SK-N-MC (cell line): ENCODE results near the gene TANGO6.
"Not testable (repeated sequence)": the region's sequence is repeated elsewhere in the genome, so short reads cannot be mapped to it uniquely, and the experiment has no call there.

Source experiments
- DNase-seq: peaks from one replicate; pipeline ENCODE4 v3.0.0-alpha.2; 2011; ENCODE audit warnings: low read depth, low spot score
- H3K27ac ChIP-seq: fragments of 200-600 bp; sonication (generic); 2 replicates; pipeline ENCODE4 v1.5.1; 2016; ENCODE audit warnings: mixed run types
- H3K36me3 ChIP-seq: fragments of 200-600 bp; sonication (generic); 2 replicates; pipeline ENCODE4 v1.6.1; 2017; ENCODE audit warnings: antibody characterized with exemption, low read length, mixed read lengths; ENCODE audit not compliant: insufficient read depth
- H3K4me3 ChIP-seq: fragments of 200-600 bp; sonication (generic); 2 replicates; pipeline ENCODE4 v1.5.1; 2016
- H3K9ac ChIP-seq: fragments of 200-600 bp; sonication (generic); 2 replicates; pipeline ENCODE4 v1.8.0; 2017; ENCODE audit warnings: mixed run types, mixed read lengths; ENCODE audit not compliant: insufficient read length
- H3K9me3 ChIP-seq: fragments of 200-600 bp; sonication (generic); 2 replicates; pipeline ENCODE4 v1.6.1; 2017; ENCODE audit warnings: low read depth, mild to moderate bottlenecking, antibody characterized with exemption, low read length, moderate library complexity, mixed read lengths
- EZH2 ChIP-seq: fragments of 200-600 bp; sonication (generic); IDR thresholded peaks from one replicate; pipeline ENCODE4 v1.6.1; 2017; ENCODE audit warnings: antibody characterized with exemption
- FOXP2 ChIP-seq: optimal IDR thresholded peaks from 2 replicates; pipeline ENCODE3; 2011; ENCODE audit warnings: mild to moderate bottlenecking, moderate library complexity; ENCODE audit not compliant: insufficient read depth; ENCODE audit errors: extremely low read length, control extremely low read depth
- POLR2AphosphoS5 ChIP-seq: IDR thresholded peaks from 2 replicates; pipeline ENCODE4 v1.6.1; 2012; ENCODE audit warnings: mild to moderate bottlenecking, low read depth, low read length, borderline replicate concordance

TANGO6 gene

DNA sequence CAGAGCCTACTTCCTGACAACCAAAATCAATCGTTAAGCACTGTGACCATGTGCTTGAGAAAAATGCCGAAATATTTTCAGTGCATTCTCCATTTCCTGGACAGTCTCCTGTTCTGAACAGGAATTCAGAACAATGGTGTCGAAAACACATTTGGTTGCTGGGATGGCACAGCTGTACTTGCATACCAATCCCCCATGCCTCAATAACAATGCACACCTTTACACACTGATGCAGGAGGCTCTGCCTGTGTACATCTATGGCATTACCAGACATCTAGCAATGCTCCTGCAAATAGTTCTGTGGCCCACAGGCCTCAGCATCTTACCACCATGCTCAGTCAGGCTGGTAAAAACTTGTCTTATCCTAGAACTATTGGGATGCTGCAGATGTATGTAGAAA is 282.9 kb downstream of the TANGO6 start:
- Histone ChIP-seq H3K36me3 (peaks cover 5% of the 10 kb centered on the region; the same call in 1 of the 2 replicates), H3K27ac (no peak overlapping the region), H3K4me3 (no peak overlapping the region), H3K9ac (no peak overlapping the region), H3K9me3 (no peaks in the 10 kb centered on the region)
- DNase-seq, result no peak
- no peak for TF ChIP-seq POLR2AphosphoS5
- TF ChIP-seq FOXP2, result no peak

DNA sequence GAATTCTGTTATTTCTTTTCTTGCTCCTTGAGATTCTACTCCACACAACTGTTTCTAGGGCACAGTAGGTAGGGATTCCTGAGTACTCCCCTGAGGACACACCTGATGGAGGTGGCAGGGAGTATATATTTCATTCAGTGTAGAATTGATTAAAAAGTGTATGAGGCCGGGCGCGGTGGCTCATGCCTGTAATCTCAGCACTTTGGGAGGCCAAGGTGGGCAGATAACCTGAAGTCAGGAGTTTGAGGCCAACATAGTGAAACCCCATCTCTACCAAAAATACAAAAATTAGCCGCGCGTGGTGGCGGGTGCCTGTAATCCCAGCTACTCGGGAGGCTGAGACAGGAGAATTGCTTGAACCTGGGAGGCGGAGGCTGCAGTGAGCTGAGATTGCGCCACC is 283.5 kb downstream of the TANGO6 start:
- not testable (repeated sequence) for DNase-seq, H3K9me3 ChIP-seq, H3K36me3 ChIP-seq, H3K4me3 ChIP-seq, H3K27ac ChIP-seq, H3K9ac ChIP-seq

DNA sequence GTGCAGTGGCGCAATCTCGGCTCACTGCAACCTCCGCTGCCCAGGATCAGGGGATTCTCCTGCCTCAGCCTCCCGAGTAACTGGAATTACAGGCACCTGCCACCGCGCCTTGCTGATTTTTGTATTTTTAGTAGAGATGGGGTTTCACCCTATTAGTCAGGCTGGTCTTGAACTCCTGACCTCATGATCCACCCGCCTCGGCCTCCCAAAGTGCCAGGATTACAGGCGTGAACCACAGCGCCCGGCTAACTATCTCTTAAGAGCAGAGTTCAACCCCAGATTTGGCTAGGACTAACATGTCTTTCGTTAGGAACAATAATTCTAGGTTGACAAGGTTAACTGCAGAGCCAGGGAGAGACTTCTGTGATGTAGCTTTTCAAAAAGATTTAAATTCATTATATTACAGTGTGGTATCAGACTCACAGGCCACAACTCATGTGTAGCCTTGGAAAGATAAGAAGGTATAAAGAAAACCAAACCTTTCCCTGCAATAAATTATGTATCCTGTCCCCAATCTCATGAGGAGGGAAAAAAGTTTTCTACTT is 284.7 kb downstream of the TANGO6 start:
- no peak overlapping the region for H3K9ac ChIP-seq
- DNase-seq, result no peak
- H3K36me3 ChIP-seq, result no peaks in the 10 kb centered on the region; the same call in 1 of the 2 replicates
- H3K27ac ChIP-seq, result no peak overlapping the region
- no peak for TF ChIP-seq FOXP2
- no peak for TF ChIP-seq EZH2
- no peak for TF ChIP-seq POLR2AphosphoS5
- no peaks in the 10 kb centered on the region for H3K9me3 ChIP-seq
- H3K4me3 ChIP-seq, result no peak overlapping the region

DNA sequence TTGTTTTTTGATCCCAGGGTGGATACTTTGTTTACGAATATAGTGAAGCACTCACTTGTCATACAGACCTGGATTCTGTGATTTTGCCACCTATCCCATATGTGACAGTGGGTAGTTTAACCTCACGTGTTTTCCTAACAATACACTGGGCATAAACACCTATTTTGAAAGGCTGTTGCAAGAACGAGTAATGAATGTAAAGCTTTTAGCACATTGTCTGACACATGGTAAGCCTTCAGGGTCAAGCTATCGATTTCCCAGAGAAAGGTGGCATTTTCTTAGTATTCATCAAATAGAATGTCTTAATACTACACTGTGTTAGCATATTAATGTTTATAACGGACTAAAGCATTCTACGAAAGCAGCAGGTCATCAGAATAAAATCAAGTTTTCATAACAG is 287.1 kb downstream of the TANGO6 start:
- Histone ChIP-seq H3K4me3 (peak overlapping the region; percentile 84; the same call in 1 of the 2 replicates), H3K36me3 (no peaks in the 10 kb centered on the region; the same call in 1 of the 2 replicates), H3K9ac (peak overlapping the region; percentile 20), H3K9me3 (no peaks in the 10 kb centered on the region), H3K27ac (peak overlapping the region; percentile 30; the same call in 1 of the 2 replicates)
- DNase-seq, result no peak
- TF ChIP-seq EZH2, result no peak
- no peak for TF ChIP-seq POLR2AphosphoS5
- TF ChIP-seq FOXP2, result no peak

DNA sequence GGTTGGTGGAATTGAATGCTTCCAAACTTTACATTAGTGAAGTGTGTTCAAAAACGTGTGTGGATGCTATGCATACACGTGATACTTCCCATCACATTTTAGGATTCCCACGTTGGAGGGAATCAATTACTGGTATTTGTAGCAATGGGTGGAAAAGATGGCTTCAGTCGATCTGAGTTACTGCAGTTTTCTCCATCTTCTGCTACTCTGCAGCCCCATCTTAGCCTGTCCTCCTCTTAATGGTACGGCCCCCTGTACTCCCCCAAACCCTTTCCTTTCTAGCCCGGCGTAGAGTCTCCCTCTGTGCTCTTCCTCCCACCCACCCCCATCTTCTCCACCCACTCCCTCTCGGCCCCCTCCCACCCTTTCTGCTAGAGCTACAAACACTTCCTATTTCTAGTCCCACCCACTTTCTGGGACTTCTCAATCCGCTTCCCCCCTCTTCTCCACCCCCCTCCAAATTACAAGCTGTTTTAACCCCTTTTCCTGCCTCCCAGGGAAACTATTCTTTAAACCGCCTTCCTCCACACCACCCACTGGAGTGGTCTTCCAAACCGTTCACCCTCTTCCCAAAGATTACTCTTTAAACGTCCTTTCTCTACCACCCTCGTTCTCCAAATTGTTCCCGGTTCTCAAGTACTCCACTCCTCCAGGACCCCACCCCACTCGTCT is 288.0 kb downstream of the TANGO6 start:
- peak overlapping the region; percentile 76; the same call in 1 of the 2 replicates for H3K27ac ChIP-seq
- peak overlapping the region; percentile 89 for H3K9ac ChIP-seq
- DNase-seq, result no peak
- H3K4me3 ChIP-seq, result peak overlapping the region; percentile 84
- TF ChIP-seq FOXP2 (no peak), EZH2 (no peak), POLR2AphosphoS5 (no peak)
- no peaks in the 10 kb centered on the region for H3K9me3 ChIP-seq
- H3K36me3 ChIP-seq, result no peaks in the 10 kb centered on the region; the same call in 1 of the 2 replicates

DNA sequence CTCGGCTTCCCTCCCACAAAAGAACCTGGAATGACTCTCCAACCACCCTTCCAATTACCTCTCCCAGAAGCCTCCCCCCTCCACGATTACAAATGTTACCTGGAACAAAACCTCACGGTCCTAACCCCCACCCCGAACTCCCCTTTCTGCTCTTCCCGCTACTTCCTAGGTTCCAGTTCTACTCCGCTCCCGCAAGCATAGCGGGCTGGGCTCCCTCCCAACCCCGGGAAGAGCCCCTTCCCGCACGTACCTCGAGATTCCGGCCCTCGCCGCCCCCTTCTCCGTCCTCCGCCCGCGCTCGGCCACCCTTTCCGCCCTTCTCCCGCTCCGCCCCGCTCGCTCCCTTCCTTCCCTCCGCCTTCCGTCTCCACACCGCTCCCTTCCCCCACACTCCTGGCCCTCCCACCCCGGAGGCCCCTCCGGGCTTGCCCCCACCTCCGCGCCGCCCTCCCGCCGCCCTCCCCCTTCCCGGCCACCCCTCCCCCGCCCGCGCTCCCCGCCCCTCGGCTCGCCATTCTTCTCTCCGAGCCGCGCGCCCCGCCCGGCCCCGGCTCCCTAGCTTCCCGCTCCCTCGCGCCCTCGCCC is 288.6 kb downstream of the TANGO6 start:
- DNase-seq, result no peak
- Histone ChIP-seq H3K27ac (peak overlapping the region; percentile 76; the same call in 1 of the 2 replicates), H3K4me3 (peak overlapping the region; percentile 84), H3K9ac (peak overlapping the region; percentile 89), H3K9me3 (no peaks in the 10 kb centered on the region), H3K36me3 (peaks cover 5% of the 10 kb centered on the region; the same call in 1 of the 2 replicates)
- TF ChIP-seq POLR2AphosphoS5, result 0 out of 2 replicates have a peak, but pooled peaks have one; percentile 39
- no peak for TF ChIP-seq FOXP2
- no peak for TF ChIP-seq EZH2

DNA sequence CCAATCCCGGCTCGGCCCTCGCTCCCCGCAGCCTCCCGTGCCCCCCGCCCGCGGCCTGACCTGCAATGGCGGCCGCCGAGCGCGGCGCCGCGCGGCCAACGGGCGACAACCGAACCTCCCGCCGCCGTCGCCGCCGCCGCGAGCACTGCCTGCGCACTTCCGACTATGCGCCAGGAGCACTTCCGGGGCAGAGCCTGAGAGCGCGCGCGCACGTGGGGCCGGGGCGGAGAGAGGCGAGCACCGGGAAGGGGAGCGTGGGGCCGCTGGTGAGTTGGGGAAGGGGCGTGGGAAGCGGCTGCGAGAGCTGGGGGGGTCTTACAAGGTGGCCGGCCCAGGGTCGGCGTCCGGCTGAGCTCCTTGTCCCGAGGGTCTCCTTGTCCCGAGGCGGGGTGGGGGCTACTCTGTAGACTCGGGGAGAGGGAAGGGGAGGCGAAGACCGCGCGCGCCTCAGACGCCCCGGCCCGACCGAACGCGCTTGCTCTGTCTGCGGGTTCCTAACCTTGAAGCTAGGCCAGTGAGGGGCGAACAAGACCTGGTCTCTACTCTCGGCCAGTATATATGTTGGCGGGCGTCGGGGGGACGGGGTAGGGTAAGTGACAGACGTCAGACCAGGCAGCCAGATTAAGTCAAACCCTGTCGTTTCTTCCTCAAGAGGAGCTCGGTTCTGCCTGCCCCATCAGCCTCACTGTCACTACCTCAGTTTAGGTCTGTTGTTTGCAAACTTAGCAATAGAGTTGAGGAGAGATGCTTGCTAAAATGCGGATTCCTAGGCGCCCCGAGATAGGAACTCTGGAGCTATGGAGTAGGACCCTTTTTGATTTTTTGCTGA is 289.3 kb downstream of the TANGO6 start, which contains the start of the genes CHTF8 and UTP4:
Gene CHTF8 (minus strand): TSS at position 165 of the 829 bp plus-strand sequence. CDS start 11,130 bp downstream, outside the sequence.
Gene UTP4 (plus strand): TSS at position 226 of the 829 bp plus-strand sequence. CDS start 811 bp downstream, outside the sequence.
- Histone ChIP-seq H3K27ac (peak within 1 kb of the TSS; percentile 76; the same call in 1 of the 2 replicates), H3K9me3 (no peaks in the 10 kb centered on the region), H3K36me3 (peaks cover 10% of the 10 kb centered on the region), H3K4me3 (peak within 1 kb of the TSS; percentile 84), H3K9ac (peak within 1 kb of the TSS; percentile 89)
- no peak for TF ChIP-seq EZH2
- peak; percentile 73; the same call in 1 of the 2 replicates for TF ChIP-seq POLR2AphosphoS5
- TF ChIP-seq FOXP2, result no peak
- no peak for DNase-seq
